Measurements from ENCODE around the gene CCDC51. TPM values are rescaled to one million over a fixed set of nuclear protein-coding genes. Genes with fewer than 3 reads are reported as not detected.

CCDC51 gene
- total and polyA plus RNA-seq, 2 donors (not counting 3 experiments of a cell fraction or from before 2014, with no cell fraction given), result 11.2 to 11.3 TPM

DNA sequence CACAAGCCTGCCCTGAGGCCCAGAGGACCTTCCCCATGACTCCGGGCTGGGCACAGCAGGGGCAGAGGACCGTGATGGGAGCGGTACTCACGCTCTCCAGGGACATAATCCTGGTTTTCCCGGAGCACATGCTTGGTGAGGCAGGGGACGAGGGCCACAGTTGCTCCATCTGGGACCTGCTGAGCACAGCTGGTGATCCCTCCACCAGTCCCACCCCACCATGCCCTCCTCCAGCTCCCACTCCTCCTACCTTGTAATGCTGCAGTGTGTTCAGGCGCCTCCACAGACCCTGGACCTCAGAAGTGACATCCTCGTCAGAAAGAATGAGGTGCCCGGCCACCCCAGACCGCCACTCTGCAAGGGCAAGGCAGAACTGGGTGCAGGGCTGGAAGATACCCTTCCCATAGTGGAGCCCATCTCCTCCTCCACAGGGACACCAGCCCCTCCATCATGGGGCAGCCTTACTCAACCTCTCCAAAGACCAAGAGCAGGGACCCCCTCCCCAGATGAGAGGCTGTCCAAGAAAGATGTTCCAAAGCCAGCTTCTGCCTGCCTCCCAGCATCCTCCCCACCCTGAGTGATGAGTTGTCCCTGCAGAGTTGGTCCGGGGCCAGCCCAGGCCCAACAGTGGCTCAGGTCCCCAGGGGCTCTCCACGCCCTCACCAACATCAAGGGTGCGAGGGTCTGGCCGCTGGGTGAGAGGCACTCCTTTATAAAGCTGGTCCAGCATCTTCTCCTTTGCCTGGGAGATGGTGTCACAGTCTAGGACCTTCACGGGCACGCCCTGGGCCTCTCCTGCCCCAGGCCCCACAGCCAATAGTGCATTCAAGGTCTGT lies 29.5 kb downstream of the CCDC51 start:
- no peak for FAIRE-seq
- Histone ChIP-seq H2AFZ (ENCODE audit: low read depth, low read length) (no peak overlapping the region), H3K27me3 (ENCODE audit: control insufficient read depth in 2 of 2, insufficient read depth in 2 of 2, low read length in 2 of 2) (no peaks in the 10 kb centered on the region), H3K4me2 (ENCODE audit: insufficient read depth, low read length) (no peak overlapping the region), H3K27ac (ENCODE audit: insufficient read depth, low read depth, low read length) (no peak overlapping the region), H3K9me1 (replicated peaks; ENCODE audit: control insufficient read depth, extremely low read depth, insufficient read depth, low read length) (no peaks in the 10 kb centered on the region), H3K9me3 (replicated peaks; ENCODE audit: control insufficient read depth, insufficient read depth, low read length) (no peaks in the 10 kb centered on the region), H3K79me2 (ENCODE audit: control insufficient read depth, insufficient read depth, low read length) (no peaks in the 10 kb centered on the region), H3K4me3 (replicated peaks in 1 of 3; ENCODE audit: insufficient read depth in 1 of 3, low read depth in 1 of 3, low read length in 3 of 3) (no peak overlapping the region), H3K9ac (replicated peaks; ENCODE audit: extremely low read depth, insufficient read depth, low read length) (no peak overlapping the region), H3K36me3 (ENCODE audit: control insufficient read depth in 2 of 2, extremely low read depth in 1 of 2, insufficient read depth in 2 of 2, low read length in 2 of 2) (peaks cover 0 to 35% of the 10 kb centered on the region in 2 experiments), H4K20me1 (replicated peaks; ENCODE audit: control insufficient read depth, extremely low read depth, insufficient read depth, low read length) (no peaks in the 10 kb centered on the region), H3K4me1 (ENCODE audit: control insufficient read depth, extremely low read depth, insufficient read depth, low read length) (no peaks in the 10 kb centered on the region)
- intact Hi-C loops (cut with micrococcal nuclease) (no loop called here), dilution Hi-C loops (cut with MboI; ENCODE audit: extremely low pct_ligation_motif_present, low sequenced_read_pairs) (no loop called here)
- DNase-seq (ENCODE audit: low read depth, low spot score), result no peak
- ChIA-PET POLR2A (interaction anchor here (0.5 kb wide), 1 partner anchor 47 kb away, joined by 3 read pairs; no protein-coding TSS in a partner anchor), CTCF (interaction anchor here (0.6 to 12.6 kb wide), 5 partner anchors 10 to 263 kb away, joined by 3 to 716 read pairs (median 12); no protein-coding TSS in a partner anchor)
- TF ChIP-seq MYC (IDR thresholded peaks at IDR 0.05; ENCODE audit: low read depth, low read length) (no peak), POLR2A (IDR thresholded peaks at IDR 0.05; ENCODE audit: low read depth, low read length) (no peak), EZH2 (IDR thresholded peaks at IDR 0.05; ENCODE audit: borderline replicate concordance, low read depth, low read length, severe bottlenecking) (no peak), POLR2AphosphoS5 (IDR thresholded peaks at IDR 0.05; ENCODE audit: insufficient read depth, low read depth, low read length) (no peak), GATA2 (IDR thresholded peaks at IDR 0.05; ENCODE audit: insufficient read depth, insufficient read length, low read depth, low read length) (no peak), JUN (IDR thresholded peaks at IDR 0.05; ENCODE audit: borderline replicate concordance, insufficient read depth, insufficient read length, low read depth) (no peak), FOS (IDR thresholded peaks at IDR 0.05; ENCODE audit: borderline replicate concordance, insufficient read depth, low read length) (no peak)
- TF ChIP-seq, protein P1, sequence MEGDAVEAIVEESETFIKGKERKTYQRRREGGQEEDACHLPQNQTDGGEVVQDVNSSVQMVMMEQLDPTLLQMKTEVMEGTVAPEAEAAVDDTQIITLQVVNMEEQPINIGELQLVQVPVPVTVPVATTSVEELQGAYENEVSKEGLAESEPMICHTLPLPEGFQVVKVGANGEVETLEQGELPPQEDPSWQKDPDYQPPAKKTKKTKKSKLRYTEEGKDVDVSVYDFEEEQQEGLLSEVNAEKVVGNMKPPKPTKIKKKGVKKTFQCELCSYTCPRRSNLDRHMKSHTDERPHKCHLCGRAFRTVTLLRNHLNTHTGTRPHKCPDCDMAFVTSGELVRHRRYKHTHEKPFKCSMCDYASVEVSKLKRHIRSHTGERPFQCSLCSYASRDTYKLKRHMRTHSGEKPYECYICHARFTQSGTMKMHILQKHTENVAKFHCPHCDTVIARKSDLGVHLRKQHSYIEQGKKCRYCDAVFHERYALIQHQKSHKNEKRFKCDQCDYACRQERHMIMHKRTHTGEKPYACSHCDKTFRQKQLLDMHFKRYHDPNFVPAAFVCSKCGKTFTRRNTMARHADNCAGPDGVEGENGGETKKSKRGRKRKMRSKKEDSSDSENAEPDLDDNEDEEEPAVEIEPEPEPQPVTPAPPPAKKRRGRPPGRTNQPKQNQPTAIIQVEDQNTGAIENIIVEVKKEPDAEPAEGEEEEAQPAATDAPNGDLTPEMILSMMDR (IDR thresholded peaks at IDR 0.05; ENCODE audit: extremely low read depth in 1 of 2, insufficient read depth in 1 of 2, low read depth in 1 of 2, low read length in 2 of 2), result no peak
- TF ChIP-seq, protein P2, sequence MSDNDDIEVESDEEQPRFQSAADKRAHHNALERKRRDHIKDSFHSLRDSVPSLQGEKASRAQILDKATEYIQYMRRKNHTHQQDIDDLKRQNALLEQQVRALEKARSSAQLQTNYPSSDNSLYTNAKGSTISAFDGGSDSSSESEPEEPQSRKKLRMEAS (IDR thresholded peaks at IDR 0.05; ENCODE audit: insufficient read depth, insufficient read length), result no peak
- BruUV-seq (replicated peaks), result no TSS peak
